Vagina (tissue), 2 donors: ENCODE results near the gene ETV3.

Source experiments
- POLR2A ChIP-seq, 2 donors: fragments of 450-650 bp; IDR thresholded peaks; one replicate each; pipeline ENCODE4 v1.6.1; 2017; ENCODE audit warnings: antibody characterized with exemption in 2 of 2, mild to moderate bottlenecking in 2 of 2, moderate library complexity in 2 of 2
- POLR2AphosphoS5 ChIP-seq, 2 donors: sonication (generic); formaldehyde crosslinking; IDR thresholded peaks; one replicate each; pipeline ENCODE4 v1.9.0; 2017; ENCODE audit warnings: antibody characterized with exemption in 2 of 2, mild to moderate bottlenecking in 2 of 2, low read depth in 1 of 2; ENCODE audit not compliant: insufficient read depth in 1 of 2
- TF ChIP-seq, protein P1 (sequence below), 3 experiments: fragments of 450-650 bp in 2 of 3; fragments of 200-600 bp in 1 of 3; sonication (generic) in 1 of 3; IDR thresholded peaks; one replicate each; pipeline ENCODE4 v1.5.1; 2017 to 2019; ENCODE audit warnings: antibody characterized with exemption in 3 of 3, mild to moderate bottlenecking in 2 of 3, moderate library complexity in 2 of 3

DNA sequence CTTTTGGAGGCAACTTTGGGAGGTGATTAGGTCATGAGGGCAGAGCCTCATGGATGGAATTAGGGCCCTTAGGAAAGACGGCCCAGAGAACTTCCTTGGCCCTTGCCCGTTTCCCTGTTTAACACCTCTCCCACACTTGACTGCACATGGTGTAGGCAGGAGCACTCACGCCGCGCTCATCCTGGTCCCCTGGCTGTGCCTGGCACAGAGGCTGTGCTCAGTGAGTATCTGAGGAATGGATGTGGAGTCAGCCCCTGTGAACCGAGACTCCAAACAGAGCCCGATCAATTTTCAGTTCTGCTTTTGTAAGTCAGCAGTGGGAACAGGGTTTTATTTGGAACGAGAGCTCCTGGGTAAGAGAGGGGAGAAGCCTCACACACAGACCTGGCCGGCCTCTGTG is 29.8 kb upstream of the ETV3 start:
- TF ChIP-seq, protein P1, sequence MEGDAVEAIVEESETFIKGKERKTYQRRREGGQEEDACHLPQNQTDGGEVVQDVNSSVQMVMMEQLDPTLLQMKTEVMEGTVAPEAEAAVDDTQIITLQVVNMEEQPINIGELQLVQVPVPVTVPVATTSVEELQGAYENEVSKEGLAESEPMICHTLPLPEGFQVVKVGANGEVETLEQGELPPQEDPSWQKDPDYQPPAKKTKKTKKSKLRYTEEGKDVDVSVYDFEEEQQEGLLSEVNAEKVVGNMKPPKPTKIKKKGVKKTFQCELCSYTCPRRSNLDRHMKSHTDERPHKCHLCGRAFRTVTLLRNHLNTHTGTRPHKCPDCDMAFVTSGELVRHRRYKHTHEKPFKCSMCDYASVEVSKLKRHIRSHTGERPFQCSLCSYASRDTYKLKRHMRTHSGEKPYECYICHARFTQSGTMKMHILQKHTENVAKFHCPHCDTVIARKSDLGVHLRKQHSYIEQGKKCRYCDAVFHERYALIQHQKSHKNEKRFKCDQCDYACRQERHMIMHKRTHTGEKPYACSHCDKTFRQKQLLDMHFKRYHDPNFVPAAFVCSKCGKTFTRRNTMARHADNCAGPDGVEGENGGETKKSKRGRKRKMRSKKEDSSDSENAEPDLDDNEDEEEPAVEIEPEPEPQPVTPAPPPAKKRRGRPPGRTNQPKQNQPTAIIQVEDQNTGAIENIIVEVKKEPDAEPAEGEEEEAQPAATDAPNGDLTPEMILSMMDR (IDR thresholded peaks at IDR 0.05), result no peak
- no peak for TF ChIP-seq POLR2AphosphoS5 (IDR thresholded peaks at IDR 0.05; ENCODE audit: insufficient read depth in 1 of 2, low read depth in 1 of 2)
- TF ChIP-seq POLR2A (IDR thresholded peaks at IDR 0.05), result no peak
